HG03439 (cell line): ENCODE measurements around the gene NAV2.

Experiments used
- ATAC-seq: cut with Tn5 transposase; IDR thresholded peaks from one replicate; pipeline ENCODE4 v1.9.1; 2021; ENCODE audit warnings: mild to moderate bottlenecking, moderate library complexity; ENCODE audit not compliant: unreplicated experiment

NAV2 gene

GRCh38 chr11:20161923-20162744 is 449.5 kb downstream of the NAV2 start:
- no peak for ATAC-seq

- ATAC-seq, result no peak
Observed at GRCh38 chr11:20162824-20163782, 450.5 kb downstream of the NAV2 start.

GRCh38 chr11:20163783-20164481 is 451.3 kb downstream of the NAV2 start:
- ATAC-seq, result no peak
